H9 (cell line): Measurements from ENCODE around the gene NACAD. TPM values are rescaled to one million over a fixed set of nuclear protein-coding genes. Genes with fewer than 3 reads are reported as not detected.

Source experiments
- DNase-seq: peaks from one replicate; pipeline ENCODE4 v3.0.0-alpha.2; 2017
- H2AFZ ChIP-seq: one replicate; pipeline ENCODE4 v1.6.1; 2013; ENCODE audit warnings: mild to moderate bottlenecking, low read length, control low read depth, moderate library complexity
- H2AK5ac ChIP-seq: 2 replicates; pipeline ENCODE4 v1.6.1; 2013; ENCODE audit warnings: low read length, control low read depth, mixed read lengths; ENCODE audit not compliant: insufficient read length
- H2BK120ac ChIP-seq: one replicate; pipeline ENCODE4 v1.6.1; 2013; ENCODE audit warnings: low read depth, mild to moderate bottlenecking, low read length, control low read depth, inconsistent platforms; ENCODE audit not compliant: poor library complexity, severe bottlenecking
- H2BK12ac ChIP-seq: 2 replicates; pipeline ENCODE4 v1.6.1; 2013; ENCODE audit warnings: low read length, control low read depth, mixed read lengths, low read depth; ENCODE audit not compliant: insufficient read length
- H2BK15ac ChIP-seq: 2 replicates; pipeline ENCODE4 v1.6.1; 2013; ENCODE audit warnings: low read depth, low read length, control low read depth
- H2BK20ac ChIP-seq: one replicate; pipeline ENCODE4 v1.6.1; 2013; ENCODE audit warnings: low read depth, mild to moderate bottlenecking, low read length, control low read depth, inconsistent platforms; ENCODE audit not compliant: poor library complexity, severe bottlenecking
- H2BK5ac ChIP-seq: 2 replicates; pipeline ENCODE4 v1.6.1; 2013; ENCODE audit warnings: low read length, control low read depth, mixed read lengths; ENCODE audit not compliant: insufficient read length
- H3K14ac ChIP-seq: 2 replicates; pipeline ENCODE4 v1.6.1; 2013; ENCODE audit warnings: low read length, control low read depth; ENCODE audit not compliant: insufficient read depth
- H3K18ac ChIP-seq: 2 replicates; pipeline ENCODE4 v1.6.1; 2013; ENCODE audit warnings: low read depth, mild to moderate bottlenecking, mixed read lengths, low read length, control low read depth; ENCODE audit not compliant: insufficient read length
- H3K23ac ChIP-seq: 2 replicates; pipeline ENCODE4 v1.6.1; 2013; ENCODE audit warnings: low read length, control low read depth, mixed read lengths, low read depth; ENCODE audit not compliant: insufficient read length
- H3K23me2 ChIP-seq: 2 replicates; pipeline ENCODE4 v1.6.1; 2013; ENCODE audit warnings: low read depth, mild to moderate bottlenecking, mixed read lengths, low read length, control low read depth; ENCODE audit not compliant: insufficient read length, poor library complexity, severe bottlenecking
- H3K27ac ChIP-seq: 2 replicates; pipeline ENCODE4 v1.5.1; 2013; ENCODE audit warnings: low read length, control low read depth, mixed read lengths, low read depth; ENCODE audit not compliant: insufficient read length
- H3K27me3 ChIP-seq: 2 replicates; pipeline ENCODE4 v1.6.1; 2013; ENCODE audit warnings: low read length, control low read depth, inconsistent platforms; ENCODE audit not compliant: insufficient read depth
- H3K4ac ChIP-seq: 2 replicates; pipeline ENCODE4 v1.6.1; 2013; ENCODE audit warnings: low read depth, mild to moderate bottlenecking, control low read depth, inconsistent platforms, low read length, moderate library complexity
- H3K4me1 ChIP-seq: 2 replicates; pipeline ENCODE4 v1.6.1; 2013; ENCODE audit warnings: low read length, control low read depth, inconsistent platforms; ENCODE audit not compliant: insufficient read depth
- H3K4me2 ChIP-seq: 2 replicates; pipeline ENCODE4 v1.6.1; 2013; ENCODE audit warnings: low read length, control low read depth, mixed read lengths; ENCODE audit not compliant: insufficient read length, insufficient read depth
- H3K56ac ChIP-seq: 2 replicates; pipeline ENCODE4 v1.6.1; 2013; ENCODE audit warnings: low read depth, mild to moderate bottlenecking, mixed read lengths, low read length, control low read depth; ENCODE audit not compliant: insufficient read length
- H3K79me1 ChIP-seq: 2 replicates; pipeline ENCODE4 v1.6.1; 2013; ENCODE audit warnings: low read depth, mild to moderate bottlenecking, moderate library complexity, low read length, control low read depth, inconsistent platforms; ENCODE audit not compliant: insufficient read depth, poor library complexity, severe bottlenecking
- H3K79me2 ChIP-seq: 2 replicates; pipeline ENCODE4 v1.6.1; 2013; ENCODE audit warnings: low read length, control low read depth, inconsistent platforms; ENCODE audit not compliant: insufficient read depth
- H3K9ac ChIP-seq: 2 replicates; pipeline ENCODE4 v1.6.1; 2013; ENCODE audit warnings: low read length, control low read depth, mixed read lengths; ENCODE audit not compliant: insufficient read length; ENCODE audit errors: extremely low read depth
- H3K9me3 ChIP-seq: one replicate; pipeline ENCODE4 v1.6.1; 2013; ENCODE audit warnings: low read depth, low read length, inconsistent platforms; ENCODE audit not compliant: control insufficient read depth
- H3T11ph ChIP-seq: one replicate; pipeline ENCODE4 v1.6.1; 2013; ENCODE audit warnings: mild to moderate bottlenecking, low read length, control low read depth, inconsistent platforms
- H4K20me1 ChIP-seq: one replicate; pipeline ENCODE4 v1.6.1; 2013; ENCODE audit not compliant: control insufficient read depth, insufficient read length, insufficient read depth
- H4K5ac ChIP-seq: 2 replicates; pipeline ENCODE4 v1.6.1; 2013; ENCODE audit warnings: low read depth, mild to moderate bottlenecking, mixed read lengths, low read length, control low read depth; ENCODE audit not compliant: insufficient read length
- H4K8ac ChIP-seq: replicated peaks from 2 replicates; pipeline ENCODE4 v1.6.1; 2013; ENCODE audit warnings: low read length, control low read depth, mixed read lengths, low read depth; ENCODE audit not compliant: insufficient read length
- H4K91ac ChIP-seq: 2 replicates; pipeline ENCODE4 v1.6.1; 2013; ENCODE audit warnings: low read depth, mild to moderate bottlenecking, moderate library complexity, mixed read lengths, low read length, control low read depth; ENCODE audit not compliant: insufficient read length
- H3K27ac Mint-ChIP-seq, 3 experiments: 2 replicates in 2 of 3; 3 replicates in 1 of 3; pipeline ENCODE4 v1.8.0; 2020 to 2021; ENCODE audit warnings: mixed read lengths in 3 of 3, mild to moderate bottlenecking in 1 of 3, moderate library complexity in 1 of 3
- H3K27me3 Mint-ChIP-seq: 2 replicates; pipeline ENCODE4 v1.8.0; 2021; ENCODE audit warnings: low read depth, mild to moderate bottlenecking, moderate library complexity, mixed read lengths
- H3K36me3 Mint-ChIP-seq, 3 experiments: 2 replicates in 2 of 3; 3 replicates in 1 of 3; pipeline ENCODE4 v1.8.0; 2020 to 2021; ENCODE audit warnings: low read depth in 3 of 3, mixed read lengths in 3 of 3; ENCODE audit not compliant: insufficient read depth in 1 of 3
- H3K4me1 Mint-ChIP-seq, 2 experiments: 2 replicates each; pipeline ENCODE4 v1.8.0; 2020; ENCODE audit warnings: mixed read lengths in 2 of 2
- H3K4me3 Mint-ChIP-seq, 2 experiments: 2 replicates in 1 of 2; 3 replicates in 1 of 2; pipeline ENCODE4 v1.8.0; 2020 to 2021; ENCODE audit warnings: mild to moderate bottlenecking in 2 of 2, mixed read lengths in 2 of 2, moderate library complexity in 1 of 2
- H3K9me3 Mint-ChIP-seq, 2 experiments: 2 replicates in 1 of 2; 3 replicates in 1 of 2; pipeline ENCODE4 v1.8.0; 2020; ENCODE audit warnings: mild to moderate bottlenecking in 2 of 2, mixed read lengths in 2 of 2, moderate library complexity in 1 of 2
- WGBS: extraction: QIAGEN DNeasy Blood & Tissue Kit; methylation state at CpG from one replicate; pipeline ENCODE4 v1.1.7; 2013; ENCODE audit warnings: missing lambda C conversion rate, low lambda C conversion rate, mixed read lengths; ENCODE audit not compliant: insufficient read length; ENCODE audit errors: extremely low coverage; 5-methylcytosine and 5-hydroxymethylcytosine counted together
- total RNA-seq: library from RNA; stranded (reverse); gene quantifications from 2 replicates; pipeline ENCODE4 v1.2.1, GENCODE V29; 2021
- TF ChIP-seq, protein P1 (sequence below): fragments of 200-600 bp; sonication (generic); conservative IDR thresholded peaks from 3 replicates; pipeline ENCODE4 v1.8.0; 2021; ENCODE audit warnings: antibody characterized with exemption, mild to moderate bottlenecking

The NACAD gene
- total RNA-seq, 1 experiment from 2014 or later, result 8.0 TPM

DNA sequence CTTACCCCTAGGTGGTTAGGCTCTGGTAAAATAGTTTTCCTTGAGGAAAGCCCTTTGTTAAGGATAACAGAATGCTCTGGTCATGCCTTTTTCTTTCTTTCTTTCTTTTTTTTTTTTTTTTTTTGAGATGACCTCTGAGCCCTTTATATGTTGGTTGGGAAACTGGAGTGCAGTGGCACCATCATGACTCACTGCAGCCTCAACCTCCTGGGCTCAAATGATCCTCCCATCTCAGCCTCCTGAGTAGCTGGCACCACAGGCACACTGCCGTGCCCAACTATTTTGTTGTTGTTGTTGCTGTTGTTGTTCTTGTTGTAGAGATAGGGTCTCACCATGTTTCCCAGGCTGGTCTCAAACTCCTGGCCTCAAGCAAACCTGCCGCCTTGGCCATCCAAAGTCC, 27.4 kb downstream of the NACAD start:
- H3K23ac ChIP-seq, result no peak overlapping the region
- no peaks in the 10 kb centered on the region for H3K9me3 ChIP-seq
- no peak overlapping the region for H2BK15ac ChIP-seq
- Mint-ChIP-seq H3K4me3 (no peak overlapping the region), H3K27me3 (no peaks in the 10 kb centered on the region), H3K27ac (no peak overlapping the region), H3K36me3 (peaks cover 0 to 24% (median 13%) of the 10 kb centered on the region in 3 experiments; a peak in 6 of 7 replicates), H3K4me1 (no peaks in the 10 kb centered on the region), H3K9me3 (no peaks in the 10 kb centered on the region)
- H2AFZ ChIP-seq, result no peak overlapping the region
- no peak overlapping the region for H4K91ac ChIP-seq
- no peak overlapping the region for H2BK20ac ChIP-seq
- H3T11ph ChIP-seq, result no peak overlapping the region
- no peak overlapping the region for H2BK5ac ChIP-seq
- H3K18ac ChIP-seq, result no peak overlapping the region
- no peak overlapping the region for H3K4me2 ChIP-seq
- no peak overlapping the region for H3K4ac ChIP-seq
- no CpG with 5 or more reads among the region's 2 CpGs for WGBS
- no peak overlapping the region for H2BK12ac ChIP-seq
- no peak for DNase-seq
- H3K27ac ChIP-seq, result no peak overlapping the region
- no peaks in the 10 kb centered on the region for H3K4me1 ChIP-seq
- peaks cover 1% of the 10 kb centered on the region; the same call in 1 of the 2 replicates for H3K79me2 ChIP-seq
- no peaks in the 10 kb centered on the region for H3K79me1 ChIP-seq
- H3K27me3 ChIP-seq, result no peaks in the 10 kb centered on the region
- H2AK5ac ChIP-seq, result no peak overlapping the region
- no peaks in the 10 kb centered on the region for H3K23me2 ChIP-seq
- H3K14ac ChIP-seq, result no peak overlapping the region
- no peaks in the 10 kb centered on the region for H4K20me1 ChIP-seq
- H4K8ac ChIP-seq, result no peak overlapping the region
- H3K9ac ChIP-seq, result no peak overlapping the region
- no peak overlapping the region for H2BK120ac ChIP-seq
- no peak overlapping the region for H3K56ac ChIP-seq
- TF ChIP-seq, protein P1, sequence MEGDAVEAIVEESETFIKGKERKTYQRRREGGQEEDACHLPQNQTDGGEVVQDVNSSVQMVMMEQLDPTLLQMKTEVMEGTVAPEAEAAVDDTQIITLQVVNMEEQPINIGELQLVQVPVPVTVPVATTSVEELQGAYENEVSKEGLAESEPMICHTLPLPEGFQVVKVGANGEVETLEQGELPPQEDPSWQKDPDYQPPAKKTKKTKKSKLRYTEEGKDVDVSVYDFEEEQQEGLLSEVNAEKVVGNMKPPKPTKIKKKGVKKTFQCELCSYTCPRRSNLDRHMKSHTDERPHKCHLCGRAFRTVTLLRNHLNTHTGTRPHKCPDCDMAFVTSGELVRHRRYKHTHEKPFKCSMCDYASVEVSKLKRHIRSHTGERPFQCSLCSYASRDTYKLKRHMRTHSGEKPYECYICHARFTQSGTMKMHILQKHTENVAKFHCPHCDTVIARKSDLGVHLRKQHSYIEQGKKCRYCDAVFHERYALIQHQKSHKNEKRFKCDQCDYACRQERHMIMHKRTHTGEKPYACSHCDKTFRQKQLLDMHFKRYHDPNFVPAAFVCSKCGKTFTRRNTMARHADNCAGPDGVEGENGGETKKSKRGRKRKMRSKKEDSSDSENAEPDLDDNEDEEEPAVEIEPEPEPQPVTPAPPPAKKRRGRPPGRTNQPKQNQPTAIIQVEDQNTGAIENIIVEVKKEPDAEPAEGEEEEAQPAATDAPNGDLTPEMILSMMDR, result no peak
- H4K5ac ChIP-seq, result no peak overlapping the region
